ENCODE results near the gene CTCFL.
"Not testable (repeated sequence)": the region's sequence is repeated elsewhere in the genome, so short reads cannot be mapped to it uniquely, and the experiment has no call there.

Gene CTCFL

DNA sequence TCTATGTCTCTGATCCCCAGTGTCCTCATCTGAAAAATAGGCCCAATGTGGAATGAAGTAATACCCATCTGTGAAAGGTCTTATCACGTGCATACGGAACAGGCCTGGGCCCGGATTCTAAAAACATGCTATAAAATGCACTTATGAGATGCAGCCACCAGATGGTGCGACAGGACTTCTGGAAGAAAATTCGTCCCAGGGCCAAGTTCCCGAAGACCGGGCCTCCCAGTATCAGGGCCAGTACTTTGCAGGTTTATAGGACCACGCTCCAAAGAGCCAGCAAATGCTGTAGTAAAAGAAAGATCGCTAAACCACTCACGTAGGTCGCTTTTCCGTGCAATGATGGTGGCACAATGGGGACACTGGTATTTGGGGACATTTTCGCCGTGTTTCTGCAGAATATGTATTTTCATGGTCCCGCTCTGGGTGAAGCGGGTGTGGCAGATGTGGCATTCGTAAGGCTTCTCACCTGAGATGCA is 10.6 kb downstream of the CTCFL start:
- DNase-seq (ENCODE audit: low read depth), result peak; percentile 88
- peak; percentile 92 for TF ChIP-seq CTCF (conservative IDR thresholded peaks at IDR 0.05; ENCODE audit: low read depth, low read length)
- no peak overlapping the region for H3K4me3 ChIP-seq (ENCODE audit: low read depth, low read length)

DNA sequence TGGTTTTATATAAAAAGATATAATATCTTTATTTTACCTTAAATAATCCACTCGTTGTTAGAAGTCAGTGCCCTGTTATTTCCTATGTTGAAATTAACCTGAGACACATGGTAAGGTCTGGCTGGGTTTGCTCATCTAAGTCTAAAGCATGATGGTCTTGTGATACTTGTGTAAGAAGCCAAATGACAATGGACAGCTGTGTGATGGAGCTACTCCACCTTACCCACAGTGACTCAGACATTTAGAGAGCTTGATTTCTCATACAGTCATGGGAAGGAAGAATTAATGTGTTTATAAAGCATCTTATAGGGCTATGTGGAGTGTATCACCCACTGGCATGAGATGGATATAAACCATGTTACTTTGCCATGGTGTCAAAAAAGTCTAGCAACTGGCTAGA is 11.7 kb downstream of the CTCFL start:
- TF ChIP-seq CTCF (conservative IDR thresholded peaks at IDR 0.05; ENCODE audit: low read depth, low read length), result no peak
- no peak overlapping the region for H3K4me3 ChIP-seq (ENCODE audit: low read depth, low read length)
- DNase-seq (ENCODE audit: low read depth), result peak; percentile 13

- TF ChIP-seq CTCF (conservative IDR thresholded peaks at IDR 0.05; ENCODE audit: low read depth, low read length), result no peak
- no peak for DNase-seq (ENCODE audit: low read depth)
- no peak overlapping the region for H3K4me3 ChIP-seq (ENCODE audit: low read depth, low read length)
These were observed 12.5 kb downstream of the CTCFL start for GRCh38 chr20:57512432-57512831.

GRCh38 chr20:57511709-57512108 is 13.2 kb downstream of the CTCFL start:
- not testable (repeated sequence) for H3K4me3 ChIP-seq (ENCODE audit: low read depth, low read length); DNase-seq (ENCODE audit: low read depth)

DNA sequence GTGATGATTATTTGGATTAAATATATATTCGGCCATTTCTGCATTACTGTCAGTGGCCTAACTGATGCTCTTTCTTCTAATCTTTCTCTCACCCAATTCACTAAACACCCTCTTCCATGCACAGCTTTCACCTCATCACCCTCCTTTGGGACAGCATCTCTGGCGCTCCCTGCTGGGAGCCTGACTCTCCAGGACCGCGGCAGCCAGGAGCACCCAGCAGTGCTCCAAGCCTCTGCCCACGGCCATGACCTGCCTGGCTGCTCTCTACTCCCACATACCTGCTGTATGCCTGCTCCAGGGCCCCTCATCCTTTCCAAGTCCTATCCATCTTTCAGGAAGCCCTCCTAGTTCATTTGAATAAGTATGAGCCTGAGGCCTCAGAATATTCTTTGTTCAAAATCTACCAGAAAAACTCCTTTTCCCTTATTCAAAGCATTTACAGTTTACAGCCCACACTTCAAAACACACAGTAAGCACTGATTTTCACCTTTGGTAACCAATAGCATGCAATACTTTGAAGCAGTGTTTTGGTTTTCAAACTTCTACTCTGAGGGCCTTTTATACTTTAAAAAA is 15.2 kb downstream of the CTCFL start:
- H3K4me3 ChIP-seq (ENCODE audit: low read depth, low read length), result no peak overlapping the region
- peak; percentile 19 for DNase-seq (ENCODE audit: low read depth)

DNA sequence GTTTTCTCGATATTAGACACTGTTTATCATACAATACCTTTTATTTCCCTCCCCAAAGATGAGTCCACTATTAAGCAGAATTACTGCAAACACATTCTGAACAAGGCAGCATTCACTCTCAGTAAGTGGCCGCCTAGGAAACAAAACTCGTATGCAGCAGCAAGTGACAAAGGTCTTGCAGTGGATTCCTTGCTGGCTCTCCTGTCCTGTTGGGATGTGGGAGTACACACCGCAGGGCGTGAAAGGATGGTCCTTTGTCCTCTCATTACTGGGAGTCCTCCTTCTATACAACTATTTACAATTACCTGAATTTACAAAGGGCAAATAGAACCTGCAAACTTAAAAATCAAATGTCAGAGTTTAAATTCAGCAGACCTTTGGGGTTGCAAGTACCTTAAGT is 16.1 kb downstream of the CTCFL start:
- H3K4me3 ChIP-seq (ENCODE audit: low read depth, low read length), result no peak overlapping the region
- no peak for TF ChIP-seq CTCF (conservative IDR thresholded peaks at IDR 0.05; ENCODE audit: low read depth, low read length)

More for the DNA sequence above, 15.2 kb downstream of the CTCFL start:
- peak; percentile 67 for TF ChIP-seq CTCF (conservative IDR thresholded peaks at IDR 0.05; ENCODE audit: low read depth, low read length)

GRCh38 chr20:57508381-57508780 is 16.6 kb downstream of the CTCFL start:
- no peak overlapping the region for H3K4me3 ChIP-seq (ENCODE audit: low read depth, low read length)
- TF ChIP-seq CTCF (conservative IDR thresholded peaks at IDR 0.05; ENCODE audit: low read depth, low read length), result no peak

More for the DNA sequence above, 16.1 kb downstream of the CTCFL start:
- DNase-seq (ENCODE audit: low read depth), result no peak

More at GRCh38 chr20:57508381-57508780, 16.6 kb downstream of the CTCFL start:
- DNase-seq (ENCODE audit: low read depth), result no peak

Measured in choroid plexus epithelial cell (primary cell).